Measurements from ENCODE around the gene ABI1. TPM values are rescaled to one million over a fixed set of nuclear protein-coding genes. Genes with fewer than 3 reads are reported as not detected.

ABI1 gene
- total RNA-seq, 1 experiment from 2014 or later, result 62.5 TPM

DNA sequence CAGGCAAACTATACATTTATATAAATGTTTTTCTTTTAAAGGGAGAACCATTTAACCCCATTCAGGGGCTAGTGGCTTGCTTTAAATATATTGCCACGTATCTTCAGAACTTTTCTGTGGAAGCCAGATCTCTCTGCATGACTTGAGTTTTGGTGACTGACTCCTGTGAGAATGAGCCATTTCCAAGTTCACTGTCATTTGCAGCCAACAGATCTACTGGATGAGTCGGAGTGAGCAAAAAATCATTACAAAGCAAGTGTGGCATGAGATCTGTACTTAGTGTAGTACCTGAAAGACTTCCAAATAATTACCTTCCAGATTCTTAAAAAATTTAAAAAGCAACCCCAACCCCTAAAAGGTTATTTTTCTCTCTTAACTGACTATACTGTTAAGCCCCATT lies 117.7 kb downstream of the ABI1 start:
- Histone ChIP-seq H3K4me1 (replicated peaks) (no peaks in the 10 kb centered on the region; the same call in 1 of the 2 replicates), H3K4me3 (no peak overlapping the region), H3K27me3 (replicated peaks) (no peaks in the 10 kb centered on the region), H3K9me3 (replicated peaks) (no peaks in the 10 kb centered on the region; the same call in 1 of the 2 replicates), H3K36me3 (peaks cover 68% of the 10 kb centered on the region), H3K27ac (no peak overlapping the region)
- no peak for DNase-seq (ENCODE audit: low read depth in 1 of 2, low spot score in 2 of 2)

DNA sequence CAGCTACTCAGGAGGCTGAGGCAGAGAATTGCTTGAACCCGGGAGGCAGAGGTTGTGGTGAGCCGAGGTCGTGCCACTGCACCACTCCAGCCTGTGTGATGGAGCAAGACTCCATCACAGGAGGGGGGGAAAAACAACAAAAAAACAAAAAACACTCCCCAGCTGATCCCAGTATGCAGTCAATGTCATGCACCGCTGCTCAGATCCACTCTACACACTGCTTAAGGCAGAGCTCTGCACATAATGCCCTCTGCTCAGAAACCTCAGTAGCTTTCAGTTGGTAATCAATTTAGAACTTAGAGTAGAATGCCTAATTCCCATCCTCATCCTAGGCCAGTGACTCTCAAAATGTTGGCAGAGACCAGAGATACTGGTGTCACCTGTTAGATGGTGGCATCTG lies 119.4 kb downstream of the ABI1 start:
- H3K27ac ChIP-seq, result no peak overlapping the region
- H3K36me3 ChIP-seq, result peaks cover 67% of the 10 kb centered on the region
- H3K4me1 ChIP-seq (replicated peaks), result no peaks in the 10 kb centered on the region; the same call in 1 of the 2 replicates
- H3K4me3 ChIP-seq, result no peak overlapping the region
- DNase-seq (ENCODE audit: low read depth in 1 of 2, low spot score in 2 of 2), result no peak
- H3K27me3 ChIP-seq (replicated peaks), result no peaks in the 10 kb centered on the region
- no peaks in the 10 kb centered on the region; the same call in 1 of the 2 replicates for H3K9me3 ChIP-seq (replicated peaks)

DNA sequence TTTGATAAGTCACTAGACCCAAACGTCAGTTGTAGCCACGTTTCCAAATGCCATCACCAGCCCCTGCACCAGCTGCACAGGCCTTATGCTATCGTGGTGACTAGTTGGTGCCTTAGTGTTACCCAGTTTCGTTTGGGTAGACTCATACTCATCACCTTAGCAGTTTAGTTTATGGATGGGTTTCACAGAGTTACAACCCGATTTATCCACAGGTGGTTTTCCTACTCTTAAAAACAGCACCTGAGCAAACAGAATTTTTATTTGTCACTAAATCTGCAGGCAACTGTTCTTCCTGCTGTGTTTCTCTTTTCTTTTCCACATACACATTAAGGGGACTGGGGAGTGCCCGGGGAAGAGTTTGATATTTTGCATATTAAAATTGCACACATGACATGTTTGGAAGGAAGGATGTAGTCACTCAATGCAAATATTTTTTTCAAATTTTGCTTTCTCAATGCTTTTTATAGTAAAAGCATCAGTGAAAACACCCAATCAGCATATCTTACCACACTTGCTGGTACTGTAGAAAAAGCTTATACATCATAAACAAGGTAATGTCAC lies 121.6 kb downstream of the ABI1 start:
- Histone ChIP-seq H3K27me3 (replicated peaks) (no peaks in the 10 kb centered on the region), H3K9me3 (replicated peaks) (no peaks in the 10 kb centered on the region; the same call in 1 of the 2 replicates), H3K36me3 (peaks cover 70% of the 10 kb centered on the region), H3K4me1 (replicated peaks) (no peaks in the 10 kb centered on the region; the same call in 1 of the 2 replicates), H3K27ac (no peak overlapping the region), H3K4me3 (no peak overlapping the region)
- no peak for DNase-seq (ENCODE audit: low read depth in 1 of 2, low spot score in 2 of 2)

DNA sequence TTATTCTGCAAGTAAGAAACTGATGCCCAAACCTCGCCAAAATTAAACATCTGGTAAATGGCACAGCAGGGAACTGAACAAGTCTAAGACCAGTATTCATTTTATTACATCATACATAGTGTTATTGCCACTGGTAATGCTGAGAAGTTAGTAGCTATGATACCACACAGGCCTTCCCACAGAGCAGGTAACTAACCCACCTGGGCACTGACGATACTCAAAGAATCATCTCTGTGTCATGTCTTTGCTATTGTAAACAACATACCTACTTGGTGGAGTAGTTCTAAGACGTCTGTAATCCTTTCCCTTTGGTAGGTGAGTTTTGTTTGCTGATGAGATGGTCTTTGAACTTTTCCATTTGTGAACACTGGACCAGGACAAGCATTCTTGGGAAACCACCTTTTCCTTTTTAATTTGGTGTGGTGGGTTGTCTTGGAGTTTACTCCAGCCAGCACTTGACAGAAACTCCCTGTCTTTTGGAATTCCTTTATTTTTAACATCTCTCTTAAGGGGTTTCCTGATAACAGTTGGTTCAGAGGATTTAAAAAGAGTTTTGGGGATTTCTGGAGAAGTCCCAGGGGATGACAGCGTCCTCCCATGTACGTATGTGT lies 122.4 kb downstream of the ABI1 start:
- no peaks in the 10 kb centered on the region; the same call in 1 of the 2 replicates for H3K9me3 ChIP-seq (replicated peaks)
- DNase-seq (ENCODE audit: low read depth in 1 of 2, low spot score in 2 of 2), result no peak
- H3K4me3 ChIP-seq, result no peak overlapping the region
- H3K36me3 ChIP-seq, result peaks cover 65% of the 10 kb centered on the region
- no peaks in the 10 kb centered on the region for H3K27me3 ChIP-seq (replicated peaks)
- H3K27ac ChIP-seq, result no peak overlapping the region
- H3K4me1 ChIP-seq (replicated peaks), result no peaks in the 10 kb centered on the region; the same call in 1 of the 2 replicates

DNA sequence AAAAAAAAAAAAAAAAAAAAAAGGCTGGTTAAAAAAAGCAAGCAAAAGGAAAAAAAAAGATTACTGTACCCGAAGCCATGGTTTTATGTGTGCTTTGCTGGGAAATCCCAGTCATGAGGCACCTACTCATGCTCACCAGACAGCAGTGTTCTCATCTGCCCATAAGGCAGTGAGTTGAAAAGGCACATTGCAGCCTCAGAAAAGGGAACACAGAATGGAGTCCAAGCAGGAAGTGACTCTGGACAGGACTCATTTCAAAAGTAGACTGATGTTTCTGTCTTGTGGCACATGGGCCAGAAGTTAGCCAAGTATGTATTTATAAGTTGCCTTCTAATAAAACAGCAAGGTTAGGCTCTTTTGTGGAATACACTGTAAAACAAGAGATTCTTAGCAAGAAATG lies 123.0 kb downstream of the ABI1 start:
- Histone ChIP-seq H3K27ac (no peak overlapping the region), H3K4me1 (replicated peaks) (no peaks in the 10 kb centered on the region; the same call in 1 of the 2 replicates), H3K36me3 (peaks cover 60% of the 10 kb centered on the region), H3K27me3 (replicated peaks) (no peaks in the 10 kb centered on the region), H3K4me3 (no peak overlapping the region), H3K9me3 (replicated peaks) (no peaks in the 10 kb centered on the region; the same call in 1 of the 2 replicates)
- DNase-seq (ENCODE audit: low read depth in 1 of 2, low spot score in 2 of 2), result no peak

DNA sequence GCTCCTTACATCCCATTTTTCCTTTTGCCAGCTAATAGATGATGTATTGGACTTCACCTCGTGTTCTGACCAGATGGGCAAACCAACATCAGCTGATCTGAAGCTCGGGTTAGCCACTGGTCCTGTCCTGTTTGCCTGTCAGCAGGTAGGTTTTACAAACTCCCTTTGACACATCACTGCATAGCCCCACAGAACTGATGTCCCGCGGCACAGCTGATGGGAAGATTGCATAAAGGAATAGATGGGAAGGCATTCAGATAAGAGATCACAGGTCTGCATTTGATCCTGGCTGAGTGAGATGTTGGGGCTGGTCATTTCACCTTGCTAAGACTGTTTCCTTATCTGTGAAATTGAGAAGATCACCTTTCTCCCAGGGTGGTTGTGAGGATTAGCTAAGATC lies 125.3 kb downstream of the ABI1 start:
- Histone ChIP-seq H3K4me1 (replicated peaks) (no peaks in the 10 kb centered on the region; the same call in 1 of the 2 replicates), H3K27ac (no peak overlapping the region), H3K36me3 (peaks cover 65% of the 10 kb centered on the region), H3K9me3 (replicated peaks) (no peaks in the 10 kb centered on the region; the same call in 1 of the 2 replicates), H3K4me3 (no peak overlapping the region), H3K27me3 (replicated peaks) (no peaks in the 10 kb centered on the region)
- DNase-seq (ENCODE audit: low read depth in 1 of 2, low spot score in 2 of 2), result no peak

DNA sequence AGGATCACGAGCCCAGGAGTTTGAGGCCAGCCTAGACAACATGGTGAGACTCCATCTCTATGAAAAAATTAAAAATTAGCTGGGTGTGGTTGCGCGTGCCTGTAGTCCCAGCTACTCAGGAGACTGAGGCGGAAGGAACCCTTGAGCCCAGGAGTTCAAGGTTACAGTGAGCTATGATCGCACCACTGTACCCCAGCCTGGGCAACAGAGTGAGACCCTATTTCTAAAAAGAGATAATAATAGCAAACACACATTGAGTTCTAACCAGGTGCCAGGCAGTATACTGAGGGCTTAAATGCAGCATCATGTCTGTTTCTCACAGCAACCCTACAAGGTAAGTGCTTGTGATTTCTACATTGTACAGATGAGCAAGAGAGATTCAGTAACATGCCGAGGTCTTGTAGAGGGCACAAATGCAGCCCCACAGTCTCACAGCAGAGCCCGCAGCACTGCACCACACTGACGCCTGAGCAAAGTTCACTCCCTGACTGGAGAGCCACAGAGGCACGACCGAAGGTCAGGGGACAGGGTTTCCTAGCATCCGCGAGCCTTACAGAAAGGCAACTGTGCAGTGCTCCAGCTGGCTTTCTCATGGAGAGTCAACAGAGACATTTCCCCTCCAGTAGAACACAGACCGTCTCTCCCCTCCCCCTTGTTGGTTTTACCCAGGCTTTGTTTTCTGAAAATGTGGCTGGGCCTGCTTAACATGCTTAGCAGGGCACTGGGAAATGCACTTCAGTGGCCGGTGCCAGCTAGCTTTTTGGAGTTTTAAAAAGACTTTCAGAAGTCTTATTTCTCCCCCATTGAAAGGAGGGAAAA lies 126.8 kb downstream of the ABI1 start:
- peaks cover 55% of the 10 kb centered on the region for H3K36me3 ChIP-seq

DNA sequence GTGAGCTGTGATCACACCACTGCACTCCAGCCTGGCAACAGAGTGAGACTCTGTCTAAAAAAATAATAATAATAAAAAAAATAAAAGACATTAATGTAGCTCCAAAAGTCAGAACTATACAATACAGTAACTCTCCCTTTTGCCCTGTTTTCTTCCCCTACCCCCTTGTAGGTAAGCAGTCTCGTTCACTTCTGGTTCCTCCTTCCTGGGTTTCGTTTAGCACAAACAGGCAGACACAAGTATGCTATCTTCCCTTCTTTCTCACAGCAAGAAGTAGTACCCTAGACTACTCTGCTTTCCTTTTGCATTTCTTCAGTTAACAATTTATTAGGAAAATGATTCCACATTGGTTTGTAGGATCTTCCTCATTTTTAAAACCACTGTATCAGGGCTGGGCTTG lies 130.2 kb downstream of the ABI1 start:
- no peak for DNase-seq (ENCODE audit: low read depth in 1 of 2, low spot score in 2 of 2)
- H3K9me3 ChIP-seq (replicated peaks), result no peaks in the 10 kb centered on the region

More for the DNA sequence above, 126.8 kb downstream of the ABI1 start:
- H3K4me3 ChIP-seq, result no peak overlapping the region
- no peaks in the 10 kb centered on the region; the same call in 1 of the 2 replicates for H3K9me3 ChIP-seq (replicated peaks)
- peaks cover 7% of the 10 kb centered on the region for H3K4me1 ChIP-seq (replicated peaks)
- no peaks in the 10 kb centered on the region for H3K27me3 ChIP-seq (replicated peaks)
- H3K27ac ChIP-seq, result no peak overlapping the region
- no peak for DNase-seq (ENCODE audit: low read depth in 1 of 2, low spot score in 2 of 2)

DNA sequence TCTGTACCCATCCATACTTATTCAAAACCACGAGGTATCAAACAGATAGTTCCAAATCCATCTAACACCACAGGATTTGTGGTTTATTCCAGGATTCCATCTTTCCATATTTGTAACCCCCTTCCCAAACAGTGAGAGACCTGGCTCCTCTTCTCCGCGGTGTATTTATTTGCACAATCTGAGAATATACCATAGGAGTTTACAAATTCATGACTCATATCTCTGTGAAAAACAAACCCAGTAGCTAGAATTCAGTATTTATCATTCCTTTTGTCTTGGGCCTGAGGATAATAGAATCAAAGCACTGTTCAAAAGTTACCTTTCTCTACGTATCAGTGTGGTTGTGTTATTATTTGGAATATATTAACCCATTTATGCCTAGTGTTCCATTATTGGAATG lies 131.4 kb downstream of the ABI1 start:
- Histone ChIP-seq H3K4me3 (no peak overlapping the region), H3K36me3 (peaks cover 42% of the 10 kb centered on the region), H3K27ac (no peak overlapping the region), H3K27me3 (replicated peaks) (no peaks in the 10 kb centered on the region), H3K9me3 (replicated peaks) (no peaks in the 10 kb centered on the region), H3K4me1 (replicated peaks) (peaks cover 13% of the 10 kb centered on the region)
- DNase-seq (ENCODE audit: low read depth in 1 of 2, low spot score in 2 of 2), result peak in 1 of 2 experiments; percentile 28

More for the DNA sequence above, 130.2 kb downstream of the ABI1 start:
- H3K36me3 ChIP-seq, result peaks cover 44% of the 10 kb centered on the region
- H3K4me3 ChIP-seq, result no peak overlapping the region
- H3K27ac ChIP-seq, result no peak overlapping the region
- no peaks in the 10 kb centered on the region for H3K27me3 ChIP-seq (replicated peaks)
- peaks cover 10% of the 10 kb centered on the region for H3K4me1 ChIP-seq (replicated peaks)

DNA sequence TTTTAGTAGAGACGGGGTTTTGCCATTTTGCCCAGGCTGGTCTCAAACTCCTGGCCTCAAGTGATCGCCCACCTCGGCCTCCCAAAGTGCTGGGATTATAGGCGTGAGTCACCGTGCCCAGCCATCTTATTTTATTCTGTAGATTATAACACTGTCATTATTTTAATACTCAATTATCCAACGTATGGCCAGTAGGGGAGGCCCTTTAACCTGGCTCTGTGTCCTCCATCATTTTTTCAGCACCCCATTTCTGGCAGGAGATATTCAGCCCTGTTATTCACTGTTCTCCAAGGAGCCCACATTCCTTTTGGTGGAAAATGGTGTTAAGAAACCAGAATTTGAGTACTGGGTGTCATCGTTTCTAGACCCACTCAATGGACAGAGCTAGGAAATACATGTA lies 131.8 kb downstream of the ABI1 start:
- no peak overlapping the region for H3K27ac ChIP-seq
- DNase-seq (ENCODE audit: low read depth in 1 of 2, low spot score in 2 of 2), result peak in 1 of 2 experiments; percentile 19
- H3K27me3 ChIP-seq (replicated peaks), result no peaks in the 10 kb centered on the region
- H3K4me1 ChIP-seq (replicated peaks), result peaks cover 13% of the 10 kb centered on the region
- no peak overlapping the region for H3K4me3 ChIP-seq
- peaks cover 44% of the 10 kb centered on the region for H3K36me3 ChIP-seq
- H3K9me3 ChIP-seq (replicated peaks), result no peaks in the 10 kb centered on the region

DNA sequence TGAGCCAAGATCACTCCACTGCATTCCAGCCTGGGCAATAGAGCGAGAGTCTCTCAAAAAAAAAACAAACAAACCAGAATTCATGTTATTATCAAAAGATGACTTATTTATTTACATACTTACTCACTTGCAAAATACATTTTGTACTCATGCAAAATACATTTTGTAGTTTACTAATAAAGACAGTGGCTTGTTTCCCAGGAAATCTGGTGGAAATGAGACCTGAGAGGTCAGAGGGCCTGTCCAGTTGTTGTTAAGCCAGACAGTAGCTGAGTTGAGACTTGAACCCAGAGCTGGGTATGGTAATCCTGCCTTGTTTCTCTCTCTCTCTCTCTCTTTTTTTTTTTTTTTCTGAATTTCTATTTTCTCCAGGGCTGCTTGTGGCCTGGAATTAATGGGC lies 133.8 kb downstream of the ABI1 start:
- H3K4me1 ChIP-seq (replicated peaks), result peaks cover 13% of the 10 kb centered on the region
- DNase-seq (ENCODE audit: low read depth in 1 of 2, low spot score in 2 of 2), result no peak
- H3K36me3 ChIP-seq, result peaks cover 34% of the 10 kb centered on the region
- H3K27ac ChIP-seq, result no peak overlapping the region
- no peak overlapping the region for H3K4me3 ChIP-seq
- no peaks in the 10 kb centered on the region for H3K9me3 ChIP-seq (replicated peaks)
- no peaks in the 10 kb centered on the region for H3K27me3 ChIP-seq (replicated peaks)

DNA sequence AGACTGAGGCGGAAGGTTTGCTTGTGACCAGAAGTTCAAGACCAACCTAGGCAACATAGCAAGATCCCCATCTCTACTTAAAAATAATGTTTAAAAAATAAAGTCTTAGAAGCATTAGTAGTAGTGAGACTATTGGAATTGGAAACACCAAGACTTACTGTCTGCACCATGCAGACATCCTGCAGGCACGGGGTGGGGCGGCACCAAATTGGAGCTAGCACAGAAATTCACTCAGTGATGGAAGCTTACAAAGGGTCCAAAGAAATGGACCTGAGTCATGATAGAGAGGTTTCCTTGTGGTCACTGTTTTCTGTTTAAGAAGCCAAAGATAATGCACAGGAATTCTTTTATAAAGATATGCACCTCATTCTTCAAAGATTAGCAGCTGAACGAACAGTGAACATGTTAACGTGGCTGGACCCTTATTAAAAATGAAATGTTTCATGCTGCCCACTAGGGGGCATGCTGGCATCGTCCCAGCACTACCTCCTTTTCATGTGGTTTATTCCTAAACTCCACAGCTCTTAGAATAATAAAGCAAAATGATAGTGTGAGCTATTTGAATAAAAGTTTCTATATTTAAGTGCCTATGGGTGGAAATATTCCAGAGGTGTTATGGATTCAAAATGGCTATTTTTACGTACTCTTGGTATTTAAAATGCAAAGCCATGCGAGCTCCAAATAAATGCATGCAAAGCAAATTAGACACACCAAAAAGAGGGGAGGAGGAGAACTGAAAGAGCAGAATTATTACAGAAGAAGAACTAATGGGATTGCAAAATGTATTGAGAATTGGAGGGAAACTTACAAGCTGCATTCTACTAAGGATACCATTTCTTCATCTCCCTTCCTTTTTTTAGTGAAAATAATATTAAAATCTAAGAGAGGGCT lies 134.7 kb downstream of the ABI1 start:
- H3K4me1 ChIP-seq (replicated peaks), result peaks cover 13% of the 10 kb centered on the region
- no peak overlapping the region for H3K4me3 ChIP-seq
- no peaks in the 10 kb centered on the region for H3K9me3 ChIP-seq (replicated peaks)
- H3K27me3 ChIP-seq (replicated peaks), result no peaks in the 10 kb centered on the region
- peaks cover 31% of the 10 kb centered on the region for H3K36me3 ChIP-seq
- H3K27ac ChIP-seq, result no peak overlapping the region
- peak; percentile 33 to 55 for DNase-seq (ENCODE audit: low read depth in 1 of 2, low spot score in 2 of 2)

DNA sequence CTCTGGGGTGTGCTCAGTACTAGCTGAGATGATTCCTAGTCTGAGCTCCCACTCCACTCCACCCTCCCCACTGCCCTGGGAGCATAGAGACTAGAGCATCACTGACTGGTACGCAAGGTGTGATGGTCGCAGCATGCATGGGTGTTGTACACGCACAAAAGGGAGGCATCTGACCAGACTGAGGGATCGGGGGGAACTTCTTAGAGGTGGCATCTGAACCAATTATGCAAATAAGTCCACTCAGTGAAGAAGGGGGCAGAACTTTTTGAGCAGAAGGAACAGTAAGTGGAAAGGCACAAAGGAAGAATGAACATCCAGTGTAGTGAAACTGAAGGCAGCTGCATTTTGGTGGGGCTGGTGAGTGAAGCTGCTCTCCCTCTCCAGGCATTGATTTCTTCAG lies 137.7 kb downstream of the ABI1 start:
- Histone ChIP-seq H3K9me3 (replicated peaks) (no peaks in the 10 kb centered on the region), H3K27me3 (replicated peaks) (no peaks in the 10 kb centered on the region), H3K36me3 (peaks cover 32% of the 10 kb centered on the region), H3K4me1 (replicated peaks) (0 out of 2 replicates have a peak, but pooled peaks cover 4% of the 10 kb centered on the region), H3K4me3 (no peak overlapping the region), H3K27ac (no peak overlapping the region)
- DNase-seq (ENCODE audit: low read depth in 1 of 2, low spot score in 2 of 2), result no peak

Data from SJSA1 (cell line).